NCI-H82 treated with DMSO at 0.1 percent for 48 hours (cell line): ENCODE data around the gene STC2.

Source experiments
- DNase-seq: peaks from one replicate; lab custom pipeline; 2025; ENCODE audit not compliant: unreplicated experiment; lab: John Stamatoyannopoulos, UW

Gene STC2

GRCh38 chr5:173268750-173269432, 59.3 kb downstream of the STC2 start:
- DNase-seq, result no peak

- DNase-seq, result no peak
Observed at GRCh38 chr5:173265433-173265832, 62.8 kb downstream of the STC2 start.
